GM10847 (cell line): ENCODE data around the gene MYO18B.

Experiments
- POLR2A ChIP-seq: IDR thresholded peaks from 2 replicates; pipeline ENCODE4 v1.6.1; 2011; ENCODE audit not compliant: insufficient read length; ENCODE audit errors: extremely low read depth

The MYO18B gene

DNA sequence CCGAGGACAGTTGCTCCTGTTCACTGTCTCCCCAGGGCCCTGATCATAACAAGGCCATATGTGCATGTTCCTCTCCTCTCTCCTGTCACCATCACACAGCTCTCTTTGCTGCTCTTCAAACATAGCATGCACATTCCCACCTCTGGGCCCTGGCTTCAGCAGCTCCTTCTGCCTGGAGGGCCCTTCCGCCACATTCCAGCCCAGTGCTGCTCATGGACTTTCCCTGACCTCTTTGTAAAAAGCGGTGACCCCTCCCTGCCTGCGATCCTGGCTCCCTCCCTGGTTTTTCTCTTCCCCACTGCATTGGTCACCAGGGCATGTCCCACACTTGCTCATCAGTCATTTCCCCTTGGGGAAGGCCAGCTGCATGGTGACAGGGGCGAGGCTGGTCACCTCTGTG, 98.2 kb downstream of the MYO18B start:
- TF ChIP-seq POLR2A = no peak

DNA sequence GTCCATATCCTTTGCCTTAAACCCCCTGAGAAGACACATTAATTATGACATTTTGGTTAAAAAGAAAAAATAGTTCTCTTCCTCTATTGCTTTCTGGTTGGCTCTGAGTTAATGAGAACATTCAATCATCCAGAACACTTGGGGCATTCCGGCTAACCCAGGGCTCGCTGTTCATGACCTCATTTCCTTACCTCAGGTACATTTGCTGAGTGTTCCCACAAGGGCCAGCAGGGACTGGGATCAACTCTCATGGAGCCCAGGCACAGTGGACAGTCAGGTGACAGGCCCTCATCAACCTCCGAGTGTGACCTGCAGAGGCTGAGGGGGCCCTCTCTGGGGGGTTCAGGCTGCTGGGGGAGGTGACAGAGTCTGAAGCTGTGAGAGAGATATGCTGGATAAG, 98.9 kb downstream of the MYO18B start:
- no peak for TF ChIP-seq POLR2A

DNA sequence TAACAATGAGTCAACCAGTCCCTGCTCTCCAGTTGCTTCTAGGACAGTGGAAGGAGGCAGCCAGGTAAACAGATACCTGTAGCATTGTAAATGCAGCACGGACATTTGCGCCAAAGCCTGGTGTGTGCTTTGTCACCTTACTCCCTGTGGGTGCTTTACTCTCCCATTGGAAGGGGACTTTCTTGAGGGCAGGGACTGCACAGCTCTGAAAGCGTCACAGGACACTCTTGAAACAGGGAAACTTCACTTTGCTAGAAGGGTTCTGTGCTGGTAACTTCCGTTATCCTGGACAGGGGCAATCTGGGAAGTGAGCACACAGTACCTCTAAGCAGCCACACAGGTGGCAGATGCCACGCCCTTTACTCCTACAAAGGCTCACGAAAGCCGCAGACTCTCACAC, 99.8 kb downstream of the MYO18B start:
- TF ChIP-seq POLR2A = no peak

DNA sequence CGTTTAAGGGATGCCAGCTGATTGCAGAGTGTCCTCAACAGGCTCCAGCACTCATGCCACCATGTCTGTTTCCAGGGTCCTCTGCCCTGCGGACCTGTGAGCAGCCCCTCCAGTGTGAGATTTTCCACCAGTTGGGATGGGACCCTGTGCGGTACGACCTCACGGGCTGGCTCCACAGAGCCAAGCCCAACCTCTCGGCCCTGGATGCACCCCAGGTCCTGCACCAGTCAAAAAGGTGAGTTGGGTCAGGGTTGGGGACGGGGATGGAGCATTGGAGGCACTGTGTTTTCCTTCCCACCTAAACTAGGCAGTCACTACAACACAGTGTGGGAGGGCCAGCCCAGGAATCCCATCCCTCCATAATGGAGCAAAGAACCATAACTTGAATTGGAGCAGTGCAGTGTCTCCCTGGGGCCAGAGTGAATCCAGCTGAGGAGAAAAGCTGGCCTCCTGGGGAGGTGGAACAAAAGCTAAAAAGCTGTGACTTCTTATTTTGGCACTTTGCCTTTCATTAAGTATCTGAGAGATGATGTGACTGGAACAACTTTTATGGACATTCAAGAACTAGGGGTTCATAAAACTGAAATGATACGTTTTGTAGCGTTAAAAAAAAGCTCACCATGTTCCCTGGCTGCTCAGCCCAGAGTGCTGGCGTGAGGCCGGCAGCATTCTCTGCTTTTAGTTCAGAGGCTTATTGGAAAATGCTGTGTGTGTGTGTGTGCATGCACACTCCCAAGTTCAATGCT, 101.8 kb downstream of the MYO18B start:
- TF ChIP-seq POLR2A = no peak

DNA sequence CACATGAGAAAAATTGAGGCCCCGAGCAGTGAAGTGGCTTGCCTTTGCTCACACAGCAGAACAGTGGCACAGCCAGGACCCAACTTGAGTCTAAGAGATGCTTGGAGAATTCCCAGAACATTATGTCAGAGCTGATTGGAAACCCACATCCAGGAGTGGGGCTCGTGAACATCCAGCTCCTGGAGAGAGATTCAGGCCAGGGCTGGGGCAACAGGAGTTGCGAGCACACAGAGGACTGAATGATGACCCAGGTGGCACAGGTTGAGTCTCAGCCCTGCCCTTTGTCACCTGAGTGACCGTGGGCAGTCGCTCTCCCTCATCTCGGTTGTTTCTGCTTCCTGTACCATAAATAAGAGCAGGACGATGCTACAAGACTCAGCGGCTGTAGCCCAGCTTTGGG, 102.6 kb downstream of the MYO18B start:
- no peak for TF ChIP-seq POLR2A

DNA sequence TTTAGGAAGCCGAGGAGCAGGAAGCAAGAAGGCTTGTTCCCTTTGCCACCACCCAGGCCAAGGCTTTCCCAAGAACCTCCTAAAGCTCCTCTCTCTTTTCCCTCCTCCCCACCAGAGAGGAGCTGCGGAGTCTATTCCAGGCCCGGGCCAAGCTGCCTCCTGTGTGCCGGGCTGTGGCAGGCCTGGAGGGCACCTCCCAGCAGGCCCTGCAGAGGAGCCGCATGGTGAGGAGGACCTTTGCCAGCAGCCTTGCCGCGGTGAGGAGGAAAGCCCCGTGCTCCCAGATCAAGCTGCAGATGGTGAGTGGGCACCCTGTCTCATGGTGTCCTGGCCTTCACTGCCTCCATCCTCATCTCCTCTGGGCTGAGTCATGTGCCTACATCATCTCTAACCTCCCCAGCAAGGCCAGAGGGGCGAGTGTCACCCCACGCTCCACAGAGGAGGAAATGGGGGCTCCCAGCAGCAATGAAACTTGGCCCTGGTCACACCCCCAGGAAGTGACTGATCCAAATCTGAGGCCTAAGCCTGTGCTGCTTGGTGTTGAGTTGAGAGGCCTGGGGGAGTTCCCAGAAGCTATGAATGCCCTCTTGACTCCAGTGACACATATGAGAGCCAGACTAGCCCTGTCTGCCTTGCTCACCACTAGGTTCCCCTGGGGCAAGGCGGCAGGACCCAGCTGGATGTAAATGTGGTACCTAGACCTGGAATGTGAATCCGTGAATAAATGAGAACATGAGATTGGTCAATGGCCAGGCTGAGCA, 104.2 kb downstream of the MYO18B start:
- TF ChIP-seq POLR2A = no peak

DNA sequence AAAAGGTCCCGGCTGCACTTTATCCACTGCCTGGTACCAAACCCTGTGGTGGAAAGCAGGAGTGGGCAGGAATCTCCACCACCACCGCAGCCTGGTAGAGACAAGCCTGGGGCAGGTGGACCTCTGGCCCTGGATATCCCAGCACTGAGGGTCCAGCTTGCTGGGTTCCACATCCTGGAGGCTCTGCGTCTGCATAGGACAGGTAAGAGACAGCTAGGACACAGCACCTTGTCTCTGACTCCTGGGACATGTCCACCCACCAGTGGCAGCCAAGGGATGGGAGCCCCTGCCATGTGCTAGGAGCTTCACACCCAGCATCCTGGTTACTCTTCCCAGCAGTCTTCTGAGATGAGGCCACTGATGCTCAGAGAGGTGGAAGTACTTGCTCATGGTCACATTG, 105.5 kb downstream of the MYO18B start:
- TF ChIP-seq POLR2A = no peak

DNA sequence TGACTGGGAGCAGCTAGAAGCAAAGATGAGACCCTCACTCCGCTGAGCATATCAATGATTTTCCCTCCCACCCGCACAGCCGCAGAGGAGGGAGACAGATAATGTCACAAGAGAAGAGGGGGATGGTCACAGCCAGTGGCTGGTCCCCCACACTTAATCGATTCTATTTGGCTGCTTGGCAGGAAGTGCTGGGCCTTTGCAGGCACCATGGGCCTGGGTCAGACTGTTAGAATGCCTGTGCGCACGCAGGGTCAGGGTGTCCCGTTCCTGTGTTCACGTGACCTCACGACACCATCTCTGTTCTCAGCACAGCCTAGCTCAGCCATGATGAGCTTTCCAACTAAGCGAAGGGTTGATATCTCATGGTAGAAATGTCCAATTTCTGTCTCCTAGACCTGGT, 107.0 kb downstream of the MYO18B start:
- TF ChIP-seq POLR2A = no peak

DNA sequence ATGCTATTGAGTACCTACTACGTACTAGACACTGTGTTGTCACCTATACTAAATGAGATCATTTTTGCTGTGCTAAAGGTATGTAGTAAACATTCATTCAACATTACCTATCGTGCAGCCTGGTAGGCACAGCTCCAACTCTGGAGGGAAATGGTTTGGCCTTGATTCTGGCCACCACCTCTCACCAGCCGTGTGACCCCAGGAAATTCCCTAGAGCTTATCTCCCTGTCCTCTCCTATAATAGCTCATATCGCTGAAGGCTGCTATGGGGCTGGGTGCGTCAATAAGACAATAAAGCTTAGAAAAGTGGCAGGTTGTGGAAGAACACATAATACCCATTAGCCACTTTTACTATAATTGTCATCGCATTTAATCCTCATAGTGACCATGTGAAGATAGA, 107.5 kb downstream of the MYO18B start:
- TF ChIP-seq POLR2A = no peak

DNA sequence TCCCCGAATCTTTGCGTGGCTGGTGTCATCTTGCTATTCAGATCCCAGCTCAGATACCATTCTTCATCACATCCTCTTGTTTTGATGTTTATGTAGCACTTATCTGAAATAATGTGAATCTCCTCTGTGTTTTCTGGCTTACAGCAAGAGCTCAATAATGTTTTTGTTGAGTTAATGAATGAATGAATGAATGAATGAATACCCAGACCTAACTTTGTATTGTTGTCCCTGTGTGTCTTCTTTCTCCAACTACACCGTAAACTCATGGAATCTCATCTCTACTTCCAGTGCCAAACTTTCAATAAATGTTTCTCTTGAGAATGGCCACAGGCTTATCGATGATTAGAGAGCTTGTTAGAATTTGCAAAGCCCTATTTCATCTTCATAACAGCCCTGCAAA, 110.2 kb downstream of the MYO18B start:
- no peak for TF ChIP-seq POLR2A

DNA sequence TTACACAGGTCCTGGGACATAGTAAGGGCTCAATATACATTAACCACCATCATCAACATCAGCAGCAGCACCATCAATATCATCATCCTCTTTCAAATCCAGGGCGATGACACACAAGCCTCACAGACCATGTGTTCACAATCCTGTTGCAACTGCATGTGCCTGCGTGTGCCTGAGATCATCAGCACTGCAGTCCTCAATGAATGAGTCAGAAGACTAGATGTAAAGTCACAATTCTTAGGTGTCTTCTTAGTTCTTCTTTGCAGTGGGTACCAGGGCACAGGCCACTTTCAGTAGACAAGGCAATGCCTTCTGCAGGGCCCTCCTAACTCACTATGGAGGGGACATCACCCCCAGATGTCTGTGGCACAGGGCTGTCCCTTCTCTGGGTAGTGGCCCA, 111.1 kb downstream of the MYO18B start:
- TF ChIP-seq POLR2A = no peak

DNA sequence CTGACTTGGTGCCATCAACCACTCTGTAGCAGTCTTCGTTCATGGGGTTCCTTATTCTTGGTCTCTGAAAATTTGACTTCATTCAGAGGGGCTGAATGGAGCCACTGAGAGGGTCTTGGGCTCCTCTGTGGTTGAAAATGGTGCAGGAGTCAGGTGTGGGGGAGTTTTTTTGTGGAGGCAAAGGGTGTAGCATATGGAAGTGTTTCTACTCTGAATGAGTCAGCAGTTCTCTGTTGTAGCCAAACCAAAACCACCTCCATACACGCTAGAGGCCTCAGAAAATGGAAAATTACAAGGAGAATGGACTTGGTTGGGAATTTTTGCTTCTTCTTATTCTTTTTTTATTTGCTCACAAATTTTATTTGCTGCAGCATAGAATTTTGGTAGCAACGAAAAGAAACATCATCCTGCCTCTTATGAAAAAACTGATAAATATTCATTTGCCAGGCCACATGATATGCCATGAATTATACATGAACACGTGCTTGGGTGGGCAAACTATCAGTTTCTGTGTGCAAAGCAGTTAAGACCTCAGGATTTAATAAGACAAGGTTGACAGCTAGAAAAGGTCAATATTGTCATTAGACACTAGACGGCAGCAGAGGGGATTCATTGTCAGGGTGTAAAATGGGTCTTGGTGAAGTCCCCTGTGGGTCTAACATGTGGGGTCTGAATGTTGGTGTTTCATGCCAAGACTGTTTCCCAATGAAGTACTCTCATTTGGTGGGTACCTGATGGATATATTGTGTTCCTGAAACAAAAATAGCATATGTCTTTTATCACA, 111.7 kb downstream of the MYO18B start:
- no peak for TF ChIP-seq POLR2A

DNA sequence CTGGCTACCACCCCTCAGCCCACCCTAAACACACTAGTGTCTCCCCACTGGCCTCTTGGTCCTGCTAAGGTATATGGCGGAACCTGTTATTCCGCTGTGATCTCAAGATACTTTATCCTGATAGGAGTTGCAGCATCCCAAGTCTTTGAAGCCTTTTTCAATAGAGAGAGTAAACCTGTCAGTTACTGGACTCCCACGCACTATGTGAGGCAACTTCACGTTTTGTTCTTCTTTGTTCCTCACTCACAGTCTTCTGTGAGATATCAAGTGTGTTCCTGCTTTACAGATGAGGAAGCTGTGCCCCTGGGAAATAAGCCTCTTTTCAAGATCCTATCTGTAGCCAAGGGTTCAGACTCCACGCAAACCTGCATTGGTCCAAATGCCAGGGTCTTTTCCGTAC, 127.8 kb downstream of the MYO18B start:
- no peak for TF ChIP-seq POLR2A

DNA sequence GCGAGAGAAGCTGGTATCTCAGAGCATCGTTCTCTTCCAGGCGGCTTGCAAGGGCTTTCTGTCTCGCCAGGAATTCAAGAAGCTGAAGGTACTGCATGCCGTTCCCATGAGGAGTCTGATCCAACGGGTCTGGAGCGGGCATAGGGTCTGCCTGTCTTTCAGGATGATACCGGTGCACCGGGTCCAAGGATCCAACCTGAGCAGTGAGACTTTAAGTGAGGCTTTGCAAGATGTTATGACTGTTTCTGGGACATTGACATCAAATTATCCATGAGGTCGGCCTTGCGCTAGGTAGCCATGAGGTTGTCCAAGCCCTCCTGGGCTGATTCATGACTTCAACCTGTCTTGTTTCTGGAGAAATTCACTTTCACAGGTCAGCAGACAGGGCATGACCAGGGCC, 132.3 kb downstream of the MYO18B start:
- no peak for TF ChIP-seq POLR2A

DNA sequence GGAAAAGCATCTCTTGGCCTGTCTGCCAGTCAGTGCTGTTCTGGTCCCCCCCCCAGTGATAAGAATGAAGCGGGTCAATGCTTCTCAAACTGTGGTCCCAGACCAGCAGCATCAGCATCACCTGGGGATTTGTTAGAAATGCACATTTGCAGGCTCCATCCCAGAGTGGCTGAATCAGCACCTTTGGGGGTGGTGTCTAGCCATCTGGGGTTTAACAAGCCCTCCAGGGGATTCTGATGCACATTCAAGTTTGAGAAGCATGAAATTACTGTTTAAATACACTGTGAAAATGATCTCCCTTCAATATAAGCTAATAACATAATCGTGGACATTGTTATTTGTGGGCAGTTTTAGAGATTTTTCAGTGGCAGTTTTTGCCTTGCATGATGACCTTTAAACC, 133.5 kb downstream of the MYO18B start:
- TF ChIP-seq POLR2A = no peak

DNA sequence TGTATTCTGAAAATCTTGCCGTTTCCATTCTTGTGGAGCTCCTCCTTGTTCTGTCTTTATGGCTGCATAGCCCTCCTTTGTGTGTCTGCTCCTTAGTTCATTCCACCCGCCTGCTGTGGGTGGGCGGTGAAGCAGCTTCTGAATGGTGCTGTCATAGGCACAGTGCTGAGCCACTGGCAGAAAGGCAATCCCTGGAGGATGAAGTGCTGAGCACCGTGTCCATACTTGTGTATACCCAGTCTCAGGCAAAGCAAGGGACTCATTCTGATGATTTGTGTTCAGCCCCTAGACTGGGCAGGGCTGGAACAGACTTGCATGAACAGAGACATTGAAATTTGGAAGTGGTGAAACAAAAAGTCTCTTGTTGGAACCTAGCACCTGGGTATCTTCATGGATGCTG, 134.9 kb downstream of the MYO18B start:
- no peak for TF ChIP-seq POLR2A

DNA sequence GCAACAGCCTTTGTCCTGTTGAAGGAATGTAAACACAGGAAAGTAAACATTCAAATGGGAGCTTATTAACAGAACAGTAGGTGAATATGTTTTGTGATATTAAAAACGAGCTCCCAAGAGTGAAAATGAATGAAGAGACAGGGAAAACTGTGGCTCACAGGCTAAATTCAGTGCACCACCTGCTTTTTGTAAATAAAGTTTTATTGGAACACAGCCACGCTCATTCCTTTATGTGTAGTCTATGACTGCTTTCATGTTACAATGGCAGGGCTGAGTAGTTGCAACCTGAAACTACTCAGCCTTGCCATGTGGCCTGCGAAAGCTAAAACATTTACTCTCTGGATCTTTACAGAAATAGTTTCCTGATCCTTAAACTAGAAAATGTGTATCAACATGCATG, 136.9 kb downstream of the MYO18B start:
- TF ChIP-seq POLR2A = no peak

DNA sequence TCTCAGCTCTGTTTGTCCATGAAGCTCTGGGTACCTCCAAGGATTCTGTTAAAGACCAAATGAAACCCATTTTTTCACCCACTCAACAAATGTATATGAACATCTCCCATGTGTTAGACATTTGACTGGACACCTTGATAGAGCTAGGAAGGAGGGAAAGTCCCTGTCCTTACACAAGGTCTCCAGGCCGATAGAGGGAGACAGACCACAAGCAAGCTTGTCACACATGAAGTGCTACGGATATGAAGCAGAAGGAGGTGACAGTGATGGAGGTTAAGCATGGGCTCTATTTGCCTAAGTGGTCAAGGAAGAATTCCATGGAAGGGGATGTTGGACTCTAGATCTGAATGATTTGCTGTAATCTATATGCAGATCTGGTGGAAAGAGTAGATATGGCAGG, 138.5 kb downstream of the MYO18B start:
- no peak for TF ChIP-seq POLR2A
